HuH-7.5 (cell line): ENCODE results near the gene CRHR1.

Experiments
- DNase-seq: peaks from one replicate; pipeline ENCODE4 v3.0.0; 2011; ENCODE audit warnings: low spot score

Gene CRHR1

GRCh38 chr17:45789874-45790273 lies 5.8 kb downstream of the CRHR1 start:
- DNase-seq = no peak

GRCh38 chr17:45790296-45790922 lies 6.3 kb downstream of the CRHR1 start:
- no peak for DNase-seq

- no peak for DNase-seq
Measured at GRCh38 chr17:45791041-45791582, 7.0 kb downstream of the CRHR1 start.

GRCh38 chr17:45791935-45792334 lies 7.8 kb downstream of the CRHR1 start:
- DNase-seq = no peak

GRCh38 chr17:45792437-45792836 lies 8.3 kb downstream of the CRHR1 start:
- DNase-seq = no peak

GRCh38 chr17:45792995-45793755 lies 9.1 kb downstream of the CRHR1 start:
- DNase-seq = no peak

GRCh38 chr17:45793999-45794540 lies 9.9 kb downstream of the CRHR1 start:
- DNase-seq = no peak

- DNase-seq = no peak
Measured at GRCh38 chr17:45794840-45795239, 10.7 kb downstream of the CRHR1 start.

GRCh38 chr17:45800816-45801215 lies 16.7 kb downstream of the CRHR1 start:
- no peak for DNase-seq

- no peak for DNase-seq
Measured at GRCh38 chr17:45801421-45801820, 17.3 kb downstream of the CRHR1 start.

GRCh38 chr17:45808845-45809244 lies 24.7 kb downstream of the CRHR1 start:
- DNase-seq = no peak

GRCh38 chr17:45809499-45809898 lies 25.4 kb downstream of the CRHR1 start:
- no peak for DNase-seq

GRCh38 chr17:45812102-45812501 lies 28.0 kb downstream of the CRHR1 start:
- DNase-seq = no peak

GRCh38 chr17:45813048-45813725 lies 29.1 kb downstream of the CRHR1 start:
- DNase-seq = no peak

GRCh38 chr17:45814622-45815606 lies 30.8 kb downstream of the CRHR1 start:
- no peak for DNase-seq

- no peak for DNase-seq
Measured at GRCh38 chr17:45815752-45816151, 31.6 kb downstream of the CRHR1 start.

- DNase-seq = no peak
Measured at GRCh38 chr17:45818041-45818440, 33.9 kb downstream of the CRHR1 start.

GRCh38 chr17:45818699-45819098 lies 34.6 kb downstream of the CRHR1 start:
- DNase-seq = no peak

- DNase-seq = no peak
Measured at GRCh38 chr17:45819632-45820031, 35.5 kb downstream of the CRHR1 start.

GRCh38 chr17:45820052-45820780 lies 36.1 kb downstream of the CRHR1 start:
- DNase-seq = no peak

GRCh38 chr17:45821147-45821546 lies 37.0 kb downstream of the CRHR1 start:
- no peak for DNase-seq
